A549 (cell line): ENCODE results near the gene PCDH9.

Source experiments
- CEBPB ChIP-seq, 2 experiments: fragments of >200 bp in 1 of 2; sonication (Bioruptor Twin) in 1 of 2; formaldehyde crosslinking in 1 of 2; IDR thresholded peaks; 2 replicates each; pipeline ENCODE4 v1.6.1; 2012 to 2016
- CHD4 ChIP-seq: fragments of 200-600 bp; sonication (generic); IDR thresholded peaks from 2 replicates; pipeline ENCODE4 v1.6.1; 2016; ENCODE audit warnings: antibody characterized with exemption, mild to moderate bottlenecking, borderline replicate concordance
- CTCF ChIP-seq: fragments of >200 bp; sonication (Bioruptor Twin); formaldehyde crosslinking; IDR thresholded peaks from 3 replicates; pipeline ENCODE4 v1.5.1; 2016
- HDAC2 ChIP-seq: fragments of 200-600 bp; sonication (generic); IDR thresholded peaks from 2 replicates; pipeline ENCODE4 v1.6.1; 2016
- JUNB ChIP-seq: fragments of >200 bp; sonication (Bioruptor Twin); formaldehyde crosslinking; IDR thresholded peaks from 2 replicates; pipeline ENCODE4 v1.6.1; 2016
- MYC ChIP-seq: IDR thresholded peaks from 2 replicates; pipeline ENCODE4 v1.6.1; 2012; ENCODE audit warnings: mild to moderate bottlenecking, inconsistent platforms, low read length, improper control_type of control experiment, borderline replicate concordance
- NPAS2 ChIP-seq: fragments of 250-450 bp; sonication (Bioruptor Pico); IDR thresholded peaks from 2 replicates; pipeline ENCODE4 v1.8.0; 2022; ENCODE audit warnings: mild to moderate bottlenecking, moderate library complexity, borderline replicate concordance
- NR3C1 ChIP-seq: fragments of >200 bp; sonication (Bioruptor Twin); formaldehyde crosslinking; IDR thresholded peaks from 3 replicates; pipeline ENCODE4 v1.6.1; 2017
- POLR2A ChIP-seq: IDR thresholded peaks from 2 replicates; pipeline ENCODE4 v1.6.1; 2012; ENCODE audit warnings: mild to moderate bottlenecking, low read length
- RCOR1 ChIP-seq: fragments of 150-350 bp; IDR thresholded peaks from 2 replicates; pipeline ENCODE4 v1.6.1; 2014; ENCODE audit warnings: antibody characterized with exemption, low read length, low read depth
- SREBF2 ChIP-seq: fragments of 450-650 bp; IDR thresholded peaks from 2 replicates; pipeline ENCODE4 v1.6.1; 2014; ENCODE audit warnings: mild to moderate bottlenecking, moderate library complexity
- TF ChIP-seq, protein P1 (sequence below): fragments of 200-600 bp; sonication (generic); IDR thresholded peaks from 2 replicates; pipeline ENCODE4 v1.6.1; 2016; ENCODE audit warnings: antibody characterized with exemption, mild to moderate bottlenecking, moderate library complexity
- TF ChIP-seq, protein P2 (sequence below): fragments of >200 bp; sonication (Bioruptor Twin); formaldehyde crosslinking; IDR thresholded peaks from 3 replicates; pipeline ENCODE4 v1.6.1; 2016
- TF ChIP-seq, protein P3 (sequence below): IDR thresholded peaks from 2 replicates; pipeline ENCODE4 v1.6.1; 2012

DNA sequence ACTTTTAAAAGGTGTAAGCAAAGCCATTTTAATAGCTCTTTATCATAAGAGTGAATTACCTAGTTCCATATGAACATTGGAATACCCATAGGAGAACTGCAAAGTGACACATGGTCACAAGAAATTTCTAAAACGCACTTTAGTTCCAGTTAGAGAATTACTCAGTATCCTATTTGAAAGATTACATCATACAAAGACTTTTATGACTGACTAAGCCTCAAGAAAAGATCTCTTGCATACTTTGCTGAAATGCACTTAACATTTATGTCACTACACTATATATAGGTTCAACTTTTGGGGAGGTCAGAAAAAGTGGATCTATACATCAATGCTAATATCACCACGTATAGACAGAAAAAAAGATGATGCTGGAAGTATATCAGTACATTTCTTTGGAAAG lies 7.1 kb downstream of the PCDH9 start:
- no peak for TF ChIP-seq POLR2A
- no peak for TF ChIP-seq CTCF
- TF ChIP-seq, protein P1, sequence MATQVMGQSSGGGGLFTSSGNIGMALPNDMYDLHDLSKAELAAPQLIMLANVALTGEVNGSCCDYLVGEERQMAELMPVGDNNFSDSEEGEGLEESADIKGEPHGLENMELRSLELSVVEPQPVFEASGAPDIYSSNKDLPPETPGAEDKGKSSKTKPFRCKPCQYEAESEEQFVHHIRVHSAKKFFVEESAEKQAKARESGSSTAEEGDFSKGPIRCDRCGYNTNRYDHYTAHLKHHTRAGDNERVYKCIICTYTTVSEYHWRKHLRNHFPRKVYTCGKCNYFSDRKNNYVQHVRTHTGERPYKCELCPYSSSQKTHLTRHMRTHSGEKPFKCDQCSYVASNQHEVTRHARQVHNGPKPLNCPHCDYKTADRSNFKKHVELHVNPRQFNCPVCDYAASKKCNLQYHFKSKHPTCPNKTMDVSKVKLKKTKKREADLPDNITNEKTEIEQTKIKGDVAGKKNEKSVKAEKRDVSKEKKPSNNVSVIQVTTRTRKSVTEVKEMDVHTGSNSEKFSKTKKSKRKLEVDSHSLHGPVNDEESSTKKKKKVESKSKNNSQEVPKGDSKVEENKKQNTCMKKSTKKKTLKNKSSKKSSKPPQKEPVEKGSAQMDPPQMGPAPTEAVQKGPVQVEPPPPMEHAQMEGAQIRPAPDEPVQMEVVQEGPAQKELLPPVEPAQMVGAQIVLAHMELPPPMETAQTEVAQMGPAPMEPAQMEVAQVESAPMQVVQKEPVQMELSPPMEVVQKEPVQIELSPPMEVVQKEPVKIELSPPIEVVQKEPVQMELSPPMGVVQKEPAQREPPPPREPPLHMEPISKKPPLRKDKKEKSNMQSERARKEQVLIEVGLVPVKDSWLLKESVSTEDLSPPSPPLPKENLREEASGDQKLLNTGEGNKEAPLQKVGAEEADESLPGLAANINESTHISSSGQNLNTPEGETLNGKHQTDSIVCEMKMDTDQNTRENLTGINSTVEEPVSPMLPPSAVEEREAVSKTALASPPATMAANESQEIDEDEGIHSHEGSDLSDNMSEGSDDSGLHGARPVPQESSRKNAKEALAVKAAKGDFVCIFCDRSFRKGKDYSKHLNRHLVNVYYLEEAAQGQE, result no peak
- no peak for TF ChIP-seq NR3C1
- no peak for TF ChIP-seq JUNB
- peak in 1 of 2 experiments; percentile 8; a peak in 1 of 4 replicates for TF ChIP-seq CEBPB (IDR thresholded peaks at IDR 0.05)
- TF ChIP-seq CHD4, result no peak
- TF ChIP-seq, protein P2, sequence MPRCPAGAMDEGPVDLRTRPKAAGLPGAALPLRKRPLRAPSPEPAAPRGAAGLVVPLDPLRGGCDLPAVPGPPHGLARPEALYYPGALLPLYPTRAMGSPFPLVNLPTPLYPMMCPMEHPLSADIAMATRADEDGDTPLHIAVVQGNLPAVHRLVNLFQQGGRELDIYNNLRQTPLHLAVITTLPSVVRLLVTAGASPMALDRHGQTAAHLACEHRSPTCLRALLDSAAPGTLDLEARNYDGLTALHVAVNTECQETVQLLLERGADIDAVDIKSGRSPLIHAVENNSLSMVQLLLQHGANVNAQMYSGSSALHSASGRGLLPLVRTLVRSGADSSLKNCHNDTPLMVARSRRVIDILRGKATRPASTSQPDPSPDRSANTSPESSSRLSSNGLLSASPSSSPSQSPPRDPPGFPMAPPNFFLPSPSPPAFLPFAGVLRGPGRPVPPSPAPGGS, result no peak
- TF ChIP-seq, protein P3, sequence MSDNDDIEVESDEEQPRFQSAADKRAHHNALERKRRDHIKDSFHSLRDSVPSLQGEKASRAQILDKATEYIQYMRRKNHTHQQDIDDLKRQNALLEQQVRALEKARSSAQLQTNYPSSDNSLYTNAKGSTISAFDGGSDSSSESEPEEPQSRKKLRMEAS, result no peak
- TF ChIP-seq NPAS2 (CRISPR knock-in tag), result no peak
- no peak for TF ChIP-seq RCOR1
- no peak for TF ChIP-seq SREBF2
- no peak for TF ChIP-seq MYC
- no peak for TF ChIP-seq HDAC2
